ENCODE data around the gene ARFGAP2.

The ARFGAP2 gene

GRCh38 chr11:47166368-47166767 lies 10.3 kb downstream of the ARFGAP2 start:
- no peak for DNase-seq

- DNase-seq = no peak
These were observed 11.3 kb downstream of the ARFGAP2 start for GRCh38 chr11:47165253-47165840.

- no peak for DNase-seq
These were observed 12.4 kb downstream of the ARFGAP2 start for GRCh38 chr11:47164321-47164720.

- no peak for DNase-seq
These were observed 12.8 kb downstream of the ARFGAP2 start for GRCh38 chr11:47163898-47164297.

GRCh38 chr11:47163193-47163592 lies 13.5 kb downstream of the ARFGAP2 start:
- no peak for DNase-seq

GRCh38 chr11:47162426-47162825 lies 14.3 kb downstream of the ARFGAP2 start:
- DNase-seq = no peak

- DNase-seq = no peak
These were observed 14.8 kb downstream of the ARFGAP2 start for GRCh38 chr11:47161890-47162289.

- peak; percentile 64 to 70 for DNase-seq
These were observed 15.4 kb downstream of the ARFGAP2 start for GRCh38 chr11:47161134-47161854.

GRCh38 chr11:47160753-47161133 lies 15.9 kb downstream of the ARFGAP2 start:
- no peak for DNase-seq

GRCh38 chr11:47158242-47158641 lies 18.4 kb downstream of the ARFGAP2 start:
- DNase-seq = no peak

GRCh38 chr11:47157805-47158204 lies 18.9 kb downstream of the ARFGAP2 start:
- DNase-seq = no peak

- DNase-seq = no peak
These were observed 19.7 kb downstream of the ARFGAP2 start for GRCh38 chr11:47156951-47157350.

GRCh38 chr11:47156333-47156732 lies 20.3 kb downstream of the ARFGAP2 start:
- no peak for DNase-seq

GRCh38 chr11:47155879-47156278 lies 20.8 kb downstream of the ARFGAP2 start:
- DNase-seq = no peak

GRCh38 chr11:47154616-47155570 lies 21.8 kb downstream of the ARFGAP2 start:
- DNase-seq = peak; percentile 46 to 52

GRCh38 chr11:47152953-47153950 lies 23.4 kb downstream of the ARFGAP2 start:
- DNase-seq = peak; percentile 73 to 76

- DNase-seq = peak; percentile 12 to 26
These were observed 24.3 kb downstream of the ARFGAP2 start for GRCh38 chr11:47152126-47152952.

- DNase-seq = no peak
These were observed 26.9 kb downstream of the ARFGAP2 start for GRCh38 chr11:47149782-47150181.

GRCh38 chr11:47148903-47149531 lies 27.7 kb downstream of the ARFGAP2 start:
- no peak for DNase-seq

GRCh38 chr11:47148270-47148669 lies 28.4 kb downstream of the ARFGAP2 start:
- no peak for DNase-seq

- DNase-seq = no peak
These were observed 29.0 kb downstream of the ARFGAP2 start for GRCh38 chr11:47147681-47148080.
